ENCODE results near the gene SEPTIN5. TPM values are rescaled to one million over a fixed set of nuclear protein-coding genes. Genes with fewer than 3 reads are reported as not detected.

SEPTIN5 gene
- polyA plus RNA-seq, 1 experiment, result 13.1 TPM

GRCh38 chr22:19678949-19679521 is 35.3 kb upstream of the SEPTIN5 start:
- no peak overlapping the region for H3K4me3 ChIP-seq (ENCODE audit: low read depth, low read length)
- no peaks in the 10 kb centered on the region; the same call in 1 of the 2 replicates for H3K9me3 ChIP-seq (ENCODE audit: control insufficient read depth, insufficient read depth, low read length)
- no peak for TF ChIP-seq CTCF (IDR thresholded peaks at IDR 0.05; ENCODE audit: low read depth, low read length)
- no peak for DNase-seq (ENCODE audit: low read depth, low spot score)
- POLR2A ChIA-PET, result no interaction called here
- CTCF ChIA-PET, result interaction anchor here (0.8 kb wide), 2 partner anchors 11 to 23 kb away, joined by 3 read pairs; no protein-coding TSS in a partner anchor
- no peak overlapping the region for H3K27ac ChIP-seq (ENCODE audit: low read depth, low read length)
- H3K27me3 ChIP-seq (ENCODE audit: control insufficient read depth, insufficient read depth, low read length), result peaks cover 19% of the 10 kb centered on the region

DNA sequence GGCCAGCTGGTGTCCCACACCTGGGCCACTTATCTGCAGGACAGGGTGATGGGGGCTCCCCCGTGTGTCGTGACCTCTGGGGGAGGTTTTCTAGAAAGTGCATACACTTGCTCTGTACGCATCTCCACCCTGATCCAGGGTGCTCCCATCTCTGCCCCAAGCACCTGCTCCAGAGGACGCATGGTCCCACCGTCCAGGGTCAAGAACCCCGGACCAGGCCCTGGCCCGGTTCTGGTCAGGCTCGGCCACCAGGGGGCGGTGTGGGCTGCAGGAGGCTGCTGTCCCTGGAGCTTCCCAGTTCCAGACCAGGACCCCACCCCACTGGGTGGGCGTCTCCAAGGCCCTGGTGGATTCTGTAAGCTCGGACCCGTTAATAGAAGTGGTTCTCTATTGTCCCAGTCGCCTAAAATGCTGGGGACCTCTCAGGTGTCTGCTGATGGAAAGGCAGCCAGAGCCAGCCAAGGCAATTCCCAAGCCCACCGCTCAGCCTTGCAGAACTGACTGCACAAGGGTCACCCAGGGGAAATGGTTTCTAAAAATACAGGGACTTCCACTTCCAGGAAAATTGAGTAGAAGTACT is 34.7 kb upstream of the SEPTIN5 start:
- Histone ChIP-seq H3K4me3 (ENCODE audit: low read depth, low read length) (no peak overlapping the region), H3K27me3 (ENCODE audit: control insufficient read depth, insufficient read depth, low read length) (peaks cover 14% of the 10 kb centered on the region), H3K27ac (ENCODE audit: low read depth, low read length) (no peak overlapping the region), H3K9me3 (ENCODE audit: control insufficient read depth, insufficient read depth, low read length) (no peaks in the 10 kb centered on the region; the same call in 1 of the 2 replicates)
- TF ChIP-seq CTCF (IDR thresholded peaks at IDR 0.05; ENCODE audit: low read depth, low read length), result peak; percentile 69
- ChIA-PET POLR2A (no interaction called here), CTCF (interaction anchor here (0.7 to 1.5 kb wide), 4 partner anchors 10 to 22 kb away, joined by 3 read pairs; no protein-coding TSS in a partner anchor)
- DNase-seq (ENCODE audit: low read depth, low spot score), result no peak

GRCh38 chr22:19680287-19680881 is 33.9 kb upstream of the SEPTIN5 start:
- no peak for DNase-seq (ENCODE audit: low read depth, low spot score)
- Histone ChIP-seq H3K27me3 (ENCODE audit: control insufficient read depth, insufficient read depth, low read length) (peaks cover 11% of the 10 kb centered on the region), H3K27ac (ENCODE audit: low read depth, low read length) (no peak overlapping the region), H3K4me3 (ENCODE audit: low read depth, low read length) (no peak overlapping the region), H3K9me3 (ENCODE audit: control insufficient read depth, insufficient read depth, low read length) (no peaks in the 10 kb centered on the region; the same call in 1 of the 2 replicates)
- TF ChIP-seq CTCF (IDR thresholded peaks at IDR 0.05; ENCODE audit: low read depth, low read length), result no peak
- ChIA-PET CTCF (interaction anchor here (0.7 to 1.5 kb wide), 2 partner anchors 9 to 16 kb away, joined by 3 read pairs; no protein-coding TSS in a partner anchor), POLR2A (no interaction called here)

DNA sequence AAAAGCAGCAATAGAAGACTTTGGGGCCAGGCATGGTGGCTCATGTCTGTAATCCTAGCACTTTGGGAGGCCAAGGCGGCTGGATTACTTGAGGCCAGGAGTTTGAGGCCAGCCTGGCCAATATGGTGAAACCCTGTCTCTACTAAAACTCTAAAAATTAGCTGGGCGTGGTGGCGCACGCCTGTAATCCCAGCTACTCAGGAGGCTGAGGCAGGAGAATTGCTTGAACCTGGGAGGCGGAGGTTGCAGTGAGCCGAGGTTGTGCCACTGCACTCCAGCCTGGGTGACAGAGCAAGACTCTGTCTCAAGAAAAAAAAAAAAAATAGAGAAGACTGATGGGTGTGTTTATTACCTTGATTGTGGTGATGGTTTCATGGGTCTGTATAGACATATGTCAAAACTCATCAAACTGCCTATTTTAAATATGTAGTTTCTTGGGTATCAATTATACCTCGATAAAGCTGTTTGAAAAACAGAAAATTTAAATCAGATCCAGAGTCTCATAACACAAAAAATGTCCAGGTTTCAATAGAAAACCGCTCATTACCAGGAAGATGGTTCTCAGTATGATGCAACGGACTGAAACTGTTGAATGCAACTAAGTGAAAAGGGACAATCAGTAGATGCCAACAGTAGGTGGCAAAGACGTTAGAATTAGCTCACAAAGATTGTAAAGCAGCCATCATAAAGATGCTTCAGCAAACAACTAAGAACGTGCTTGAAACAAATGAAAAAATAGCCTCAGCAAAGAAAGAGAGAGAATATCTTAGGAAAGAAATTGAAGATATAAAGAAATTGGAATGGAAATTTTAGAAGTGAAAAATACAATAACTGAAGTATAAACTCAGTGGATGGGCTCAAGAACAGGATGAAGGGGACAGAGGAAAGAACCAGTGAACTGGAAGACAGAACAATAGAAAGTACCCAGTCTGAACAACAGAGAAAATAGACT is 33.1 kb upstream of the SEPTIN5 start:
- Histone ChIP-seq H3K9me3 (ENCODE audit: control insufficient read depth, insufficient read depth, low read length) (no peaks in the 10 kb centered on the region; the same call in 1 of the 2 replicates), H3K27me3 (ENCODE audit: control insufficient read depth, insufficient read depth, low read length) (peaks cover 12% of the 10 kb centered on the region), H3K27ac (ENCODE audit: low read depth, low read length) (no peak overlapping the region), H3K4me3 (ENCODE audit: low read depth, low read length) (no peak overlapping the region)
- TF ChIP-seq CTCF (IDR thresholded peaks at IDR 0.05; ENCODE audit: low read depth, low read length), result no peak
- POLR2A ChIA-PET, result no interaction called here
- DNase-seq (ENCODE audit: low read depth, low spot score), result no peak
- CTCF ChIA-PET, result interaction anchor here (1.5 kb wide), 1 partner anchor 17 kb away, joined by 3 read pairs; no protein-coding TSS in a partner anchor

All from AG04450 (cell line).